Body of pancreas (tissue), 4 donors: ENCODE measurements around the gene EGFL7. TPM values are rescaled to one million over a fixed set of nuclear protein-coding genes. Genes with fewer than 3 reads are reported as not detected.

Source experiments
- ATAC-seq: fragments of 150-250 bp; one replicate; pipeline ENCODE4 v1.9.1; 2016
- DNase-seq, 4 donors: peaks; one replicate each; pipeline ENCODE4 v3.0.0-alpha.2; 2019
- H3K27ac ChIP-seq, 4 donors: fragments of 200-600 bp; sonication (generic); 1 replicate in 3 of 4; 2 replicates in 1 of 4; pipeline versions ENCODE4 v1.5.1 to v1.6.1; 2016 to 2019; ENCODE audit warnings: mild to moderate bottlenecking in 1 of 4, mixed read lengths in 1 of 4, moderate library complexity in 1 of 4
- H3K27me3 ChIP-seq, 2 donors: fragments of 200-600 bp; sonication (generic); one replicate each; pipeline ENCODE4 v1.6.0; 2016; ENCODE audit warnings: mild to moderate bottlenecking in 1 of 2
- H3K36me3 ChIP-seq, 2 donors: fragments of 200-600 bp; sonication (generic); replicated peaks in 1 of 2; 2 replicates each; pipeline ENCODE4 v1.5.1; 2016; ENCODE audit warnings: low read depth in 2 of 2; ENCODE audit not compliant: insufficient read depth in 1 of 2
- H3K4me1 ChIP-seq: fragments of 200-600 bp; sonication (generic); one replicate; pipeline ENCODE4 v1.6.0; 2016
- H3K4me3 ChIP-seq, 2 donors: fragments of 200-600 bp; sonication (generic); 1 replicate in 1 of 2; 2 replicates in 1 of 2; pipeline ENCODE4 v1.5.1; 2016 to 2019
- H3K9me3 ChIP-seq, 3 donors: fragments of 200-600 bp; sonication (generic); 1 replicate in 2 of 3; 2 replicates in 1 of 3; pipeline ENCODE4 v1.5.1; 2016
- POLR2A ChIP-seq, 3 donors: fragments of 450-650 bp; IDR thresholded peaks; one replicate each; pipeline ENCODE4 v1.6.1; 2016; ENCODE audit warnings: antibody characterized with exemption in 3 of 3, mild to moderate bottlenecking in 2 of 3
- WGBS, 2 donors: methylation state at CpG; one replicate each; pipeline ENCODE4 v1.1.5; 2017; 5-methylcytosine and 5-hydroxymethylcytosine counted together
- intact Hi-C: fragments of 100-400 bp; cut with DNase I; formaldehyde crosslinking; loops from one replicate; pipeline ENCODE4 v1.15.1; 2023
- total RNA-seq, 2 donors: library from RNA; depleted of rRNA; stranded (reverse); fragments of >200 nt; gene quantifications; one replicate each; pipeline ENCODE4 v1.1.0, GENCODE V29; 2016
- TF ChIP-seq, protein P1 (sequence below), 7 experiments: fragments of 450-650 bp in 4 of 7; fragments of 200-600 bp in 3 of 7; sonication (generic) in 3 of 7; IDR thresholded peaks; one replicate each; pipeline ENCODE4 v1.5.1; 2016 to 2019; ENCODE audit warnings: antibody characterized with exemption in 7 of 7

EGFL7 gene
- total RNA-seq, 2 donors from 2014 or later: 14.8 to 47.0 TPM

GRCh38 chr9:136681945-136682699 lies 19.4 kb downstream of the EGFL7 start:
- ATAC-seq (no peak), DNase-seq (no peak)
- Histone ChIP-seq H3K27me3 (no peaks in the 10 kb centered on the region), H3K4me3 (no peak overlapping the region), H3K4me1 (peaks cover 61% of the 10 kb centered on the region), H3K27ac (no peak overlapping the region), H3K9me3 (no peaks in the 10 kb centered on the region), H3K36me3 (no peaks in the 10 kb centered on the region)
- 75 to 90% methylated on average over 12 to 20 of the region's 20 CpGs for WGBS, 2 donors
- intact Hi-C loops: no loop called here
- TF ChIP-seq, protein P1, sequence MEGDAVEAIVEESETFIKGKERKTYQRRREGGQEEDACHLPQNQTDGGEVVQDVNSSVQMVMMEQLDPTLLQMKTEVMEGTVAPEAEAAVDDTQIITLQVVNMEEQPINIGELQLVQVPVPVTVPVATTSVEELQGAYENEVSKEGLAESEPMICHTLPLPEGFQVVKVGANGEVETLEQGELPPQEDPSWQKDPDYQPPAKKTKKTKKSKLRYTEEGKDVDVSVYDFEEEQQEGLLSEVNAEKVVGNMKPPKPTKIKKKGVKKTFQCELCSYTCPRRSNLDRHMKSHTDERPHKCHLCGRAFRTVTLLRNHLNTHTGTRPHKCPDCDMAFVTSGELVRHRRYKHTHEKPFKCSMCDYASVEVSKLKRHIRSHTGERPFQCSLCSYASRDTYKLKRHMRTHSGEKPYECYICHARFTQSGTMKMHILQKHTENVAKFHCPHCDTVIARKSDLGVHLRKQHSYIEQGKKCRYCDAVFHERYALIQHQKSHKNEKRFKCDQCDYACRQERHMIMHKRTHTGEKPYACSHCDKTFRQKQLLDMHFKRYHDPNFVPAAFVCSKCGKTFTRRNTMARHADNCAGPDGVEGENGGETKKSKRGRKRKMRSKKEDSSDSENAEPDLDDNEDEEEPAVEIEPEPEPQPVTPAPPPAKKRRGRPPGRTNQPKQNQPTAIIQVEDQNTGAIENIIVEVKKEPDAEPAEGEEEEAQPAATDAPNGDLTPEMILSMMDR (IDR thresholded peaks at IDR 0.05): no peak
- TF ChIP-seq POLR2A (IDR thresholded peaks at IDR 0.05): no peak

- H3K4me1 ChIP-seq: peaks cover 60% of the 10 kb centered on the region
- no peaks in the 10 kb centered on the region for H3K27me3 ChIP-seq
- intact Hi-C loops: no loop called here
- H3K4me3 ChIP-seq: no peak overlapping the region
- H3K9me3 ChIP-seq: no peaks in the 10 kb centered on the region
- ATAC-seq (no peak), DNase-seq (no peak)
- H3K36me3 ChIP-seq: no peaks in the 10 kb centered on the region
- no peak for TF ChIP-seq POLR2A (IDR thresholded peaks at IDR 0.05)
- TF ChIP-seq, protein P1 (IDR thresholded peaks at IDR 0.05): no peak
- 81 to 100% methylated on average over 1 to 9 of the region's 10 CpGs for WGBS, 2 donors
- H3K27ac ChIP-seq: no peak overlapping the region
These were observed 20.0 kb downstream of the EGFL7 start for GRCh38 chr9:136682710-136683109.

- H3K27ac ChIP-seq: no peak overlapping the region
- no peak overlapping the region for H3K4me3 ChIP-seq
- H3K36me3 ChIP-seq: no peaks in the 10 kb centered on the region
- TF ChIP-seq, protein P1 (IDR thresholded peaks at IDR 0.05): no peak
- DNase-seq (no peak), ATAC-seq (no peak)
- WGBS, 2 donors: 89 to 94% methylated on average over 11 to 16 of the region's 16 CpGs
- no peaks in the 10 kb centered on the region for H3K27me3 ChIP-seq
- H3K4me1 ChIP-seq: peaks cover 65% of the 10 kb centered on the region
- H3K9me3 ChIP-seq: no peaks in the 10 kb centered on the region
- intact Hi-C loops: no loop called here
These were observed 20.5 kb downstream of the EGFL7 start for GRCh38 chr9:136683173-136683745.

DNA sequence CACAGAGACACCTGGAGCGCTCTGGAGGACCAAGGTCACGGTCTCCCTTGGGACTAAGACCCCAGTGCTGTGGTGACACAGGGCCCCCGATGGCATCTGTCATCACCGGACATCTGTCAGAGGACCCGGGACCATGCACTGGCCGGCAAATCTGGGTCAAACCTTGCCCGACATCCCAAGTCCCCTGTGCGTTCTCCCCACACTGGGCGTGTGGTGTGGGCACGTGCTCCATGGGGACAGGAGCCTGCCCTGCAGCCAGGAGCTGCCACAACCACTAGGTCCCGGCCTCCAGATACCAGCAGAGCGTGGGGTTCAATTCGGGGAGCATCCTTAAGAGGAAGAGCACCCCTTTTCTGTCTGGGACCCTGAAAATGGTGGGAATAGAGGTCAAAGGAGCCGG lies 21.0 kb downstream of the EGFL7 start:
- Histone ChIP-seq H3K4me3 (no peak overlapping the region), H3K36me3 (no peaks in the 10 kb centered on the region), H3K27ac (no peak overlapping the region), H3K27me3 (no peaks in the 10 kb centered on the region), H3K4me1 (peaks cover 65% of the 10 kb centered on the region), H3K9me3 (no peaks in the 10 kb centered on the region)
- intact Hi-C loops: no loop called here
- WGBS, 2 donors: 81 to 91% methylated on average over 7 to 14 of the region's 14 CpGs
- no peak for TF ChIP-seq POLR2A (IDR thresholded peaks at IDR 0.05)
- TF ChIP-seq, protein P1 (IDR thresholded peaks at IDR 0.05): no peak
- no peak for ATAC-seq
- DNase-seq: peak in 1 of 4 donors; percentile 21

- Histone ChIP-seq H3K4me1 (peaks cover 70% of the 10 kb centered on the region), H3K9me3 (no peaks in the 10 kb centered on the region), H3K27me3 (no peaks in the 10 kb centered on the region), H3K4me3 (no peak overlapping the region), H3K36me3 (no peaks in the 10 kb centered on the region), H3K27ac (no peak overlapping the region)
- no peak for TF ChIP-seq POLR2A (IDR thresholded peaks at IDR 0.05)
- TF ChIP-seq, protein P1 (IDR thresholded peaks at IDR 0.05): no peak
- ATAC-seq (no peak), DNase-seq (no peak)
- 79 to 86% methylated on average over 1 to 15 of the region's 15 CpGs for WGBS, 2 donors
- intact Hi-C loops: no loop called here
These were observed 21.6 kb downstream of the EGFL7 start for GRCh38 chr9:136684339-136684738.
